Measurements from ENCODE around the gene ZNF567.

The ZNF567 gene

DNA sequence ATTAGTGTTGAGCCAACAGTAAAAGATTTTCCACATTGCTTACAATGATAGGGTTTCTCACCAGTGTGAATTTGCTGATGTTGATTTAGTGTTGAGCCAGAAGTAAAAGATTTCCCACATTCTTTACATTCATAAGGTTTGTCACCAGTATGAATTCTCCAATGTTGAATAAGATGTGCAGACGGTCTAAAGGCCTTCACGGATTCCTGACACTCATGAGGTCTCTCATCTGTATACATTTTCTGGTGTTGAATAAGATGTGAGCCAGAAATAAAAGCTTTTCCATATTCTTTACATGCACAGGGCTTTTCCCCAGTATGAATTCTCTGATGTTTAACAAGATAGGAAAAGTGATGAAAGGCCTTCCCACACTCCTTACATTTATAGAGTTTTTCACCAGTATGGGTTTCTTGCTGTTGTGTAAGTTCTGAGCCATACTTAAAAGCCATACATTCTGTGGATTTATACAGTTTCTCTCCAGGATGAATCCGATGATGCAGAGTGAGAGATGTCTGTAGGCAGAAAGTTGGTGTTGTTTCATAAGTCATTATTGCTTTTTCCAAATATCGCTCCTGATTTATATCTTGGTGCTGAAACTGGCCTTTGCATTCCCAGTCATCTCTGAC is 62.8 kb downstream of the ZNF567 start:
- DNase-seq (ENCODE audit: low read depth, low spot score), result no peak
